ENCODE results near the gene RAB20. TPM values are rescaled to one million over a fixed set of nuclear protein-coding genes. Genes with fewer than 3 reads are reported as not detected.
A peak's percentile ranks its signal among the peaks of the same experiment; 100 is the strongest.

Gene RAB20
- total RNA-seq (2021), result 11.4 and 12.3 TPM in 2 replicates
- long read RNA-seq, transcript RAB20-201 (2 exons, 1,518 nt), result major isoform, 137 of 139 reads
- long read RNA-seq, partial matches to known transcripts, result 2 of 139 reads
- long read RNA-seq, other reads (novel, unspliced or antisense), result 0 of 139 reads

- Histone ChIP-seq H3K9ac (ENCODE audit: extremely low read depth, insufficient read length, low read length) (peak within 1 kb of the TSS; percentile 64), H2BK12ac (ENCODE audit: insufficient read length, low read depth, low read length) (no peak within 1 kb of the TSS), H3K27me3 (ENCODE audit: insufficient read depth, low read length) (no peaks in the 10 kb centered on the region; the same call in 1 of the 2 replicates), H3K56ac (ENCODE audit: insufficient read length, low read depth, low read length) (no peak within 1 kb of the TSS), H3K79me2 (ENCODE audit: insufficient read depth, low read length) (peaks cover 5% of the 10 kb centered on the region; the same call in 1 of the 2 replicates), H3K79me1 (ENCODE audit: insufficient read depth, low read depth, low read length, poor library complexity, severe bottlenecking) (no peaks in the 10 kb centered on the region), H4K20me1 (ENCODE audit: control insufficient read depth, insufficient read depth, insufficient read length) (no peaks in the 10 kb centered on the region), H3K4ac (ENCODE audit: low read depth, low read length) (no peak within 1 kb of the TSS), H4K91ac (ENCODE audit: insufficient read length, low read depth, low read length) (no peak within 1 kb of the TSS), H3K14ac (ENCODE audit: insufficient read depth, low read length) (peak within 1 kb of the TSS; percentile 70), H4K5ac (ENCODE audit: insufficient read length, low read depth, low read length) (no peak within 1 kb of the TSS), H3K9me3 (ENCODE audit: control insufficient read depth, low read depth, low read length) (no peaks in the 10 kb centered on the region), H2AK5ac (ENCODE audit: insufficient read length, low read length) (no peak within 1 kb of the TSS), H2BK5ac (ENCODE audit: insufficient read length, low read length) (no peak within 1 kb of the TSS), H2BK15ac (ENCODE audit: low read depth, low read length) (no peak within 1 kb of the TSS), H3K18ac (ENCODE audit: insufficient read length, low read depth, low read length) (peak within 1 kb of the TSS; percentile 33), H3K23me2 (ENCODE audit: insufficient read length, low read depth, low read length, poor library complexity, severe bottlenecking) (peaks cover 4% of the 10 kb centered on the region), H3T11ph (ENCODE audit: low read length) (no peak within 1 kb of the TSS), H4K8ac (replicated peaks; ENCODE audit: insufficient read length, low read depth, low read length) (no peak within 1 kb of the TSS), H2AFZ (ENCODE audit: low read length) (no peak within 1 kb of the TSS), H3K27ac (ENCODE audit: insufficient read length, low read depth, low read length) (no peak within 1 kb of the TSS), H3K4me2 (ENCODE audit: insufficient read depth, insufficient read length, low read length) (peak within 1 kb of the TSS; percentile 88), H3K4me1 (ENCODE audit: insufficient read depth, low read length) (peaks cover 13% of the 10 kb centered on the region; the same call in 1 of the 2 replicates), H2BK120ac (ENCODE audit: low read depth, low read length, poor library complexity, severe bottlenecking) (no peak within 1 kb of the TSS), H3K23ac (ENCODE audit: insufficient read length, low read depth, low read length) (no peak within 1 kb of the TSS), H2BK20ac (ENCODE audit: low read depth, low read length, poor library complexity, severe bottlenecking) (no peak within 1 kb of the TSS)
- Mint-ChIP-seq H3K4me3 (peak within 1 kb of the TSS; percentile 76 to 94), H3K36me3 (ENCODE audit: insufficient read depth in 1 of 3, low read depth in 3 of 3) (peaks cover 8 to 17% (median 10%) of the 10 kb centered on the region in 3 experiments), H3K4me1 (peaks cover 29 to 46% of the 10 kb centered on the region in 2 experiments), H3K27me3 (ENCODE audit: low read depth) (peaks cover 15% of the 10 kb centered on the region), H3K9me3 (peaks cover 3 to 6% of the 10 kb centered on the region in 2 experiments; a peak in 2 of 5 replicates), H3K27ac (peak within 1 kb of the TSS in 1 of 3 experiments; percentile 57; a peak in 1 of 7 replicates)
- no peak for TF ChIP-seq CTCF (conservative IDR thresholded peaks at IDR 0.05)
- DNase-seq, result peak; percentile 84
- no CpG with 5 or more reads among the region's 79 CpGs for WGBS (ENCODE audit: extremely low coverage, insufficient read length, low lambda C conversion rate)
Observed at GRCh38 chr13:110561344-110562035, at the start of gene RAB20. Gene RAB20 (minus strand): TSS chr13:110561722. CDS start chr13:110561519, 203 bp downstream.
